T1000 (cell line): Measurements from ENCODE around the gene SLC2A3.
A peak's percentile ranks its signal among the peaks of the same experiment; 100 is the strongest.
"Not testable (repeated sequence)": the region's sequence is repeated elsewhere in the genome, so short reads cannot be mapped to it uniquely, and the experiment has no call there.

Experiments used
- DNase-seq: peaks from one replicate; lab custom pipeline; 2025; ENCODE audit warnings: mixed read lengths; lab: John Stamatoyannopoulos, UW

SLC2A3 gene

DNA sequence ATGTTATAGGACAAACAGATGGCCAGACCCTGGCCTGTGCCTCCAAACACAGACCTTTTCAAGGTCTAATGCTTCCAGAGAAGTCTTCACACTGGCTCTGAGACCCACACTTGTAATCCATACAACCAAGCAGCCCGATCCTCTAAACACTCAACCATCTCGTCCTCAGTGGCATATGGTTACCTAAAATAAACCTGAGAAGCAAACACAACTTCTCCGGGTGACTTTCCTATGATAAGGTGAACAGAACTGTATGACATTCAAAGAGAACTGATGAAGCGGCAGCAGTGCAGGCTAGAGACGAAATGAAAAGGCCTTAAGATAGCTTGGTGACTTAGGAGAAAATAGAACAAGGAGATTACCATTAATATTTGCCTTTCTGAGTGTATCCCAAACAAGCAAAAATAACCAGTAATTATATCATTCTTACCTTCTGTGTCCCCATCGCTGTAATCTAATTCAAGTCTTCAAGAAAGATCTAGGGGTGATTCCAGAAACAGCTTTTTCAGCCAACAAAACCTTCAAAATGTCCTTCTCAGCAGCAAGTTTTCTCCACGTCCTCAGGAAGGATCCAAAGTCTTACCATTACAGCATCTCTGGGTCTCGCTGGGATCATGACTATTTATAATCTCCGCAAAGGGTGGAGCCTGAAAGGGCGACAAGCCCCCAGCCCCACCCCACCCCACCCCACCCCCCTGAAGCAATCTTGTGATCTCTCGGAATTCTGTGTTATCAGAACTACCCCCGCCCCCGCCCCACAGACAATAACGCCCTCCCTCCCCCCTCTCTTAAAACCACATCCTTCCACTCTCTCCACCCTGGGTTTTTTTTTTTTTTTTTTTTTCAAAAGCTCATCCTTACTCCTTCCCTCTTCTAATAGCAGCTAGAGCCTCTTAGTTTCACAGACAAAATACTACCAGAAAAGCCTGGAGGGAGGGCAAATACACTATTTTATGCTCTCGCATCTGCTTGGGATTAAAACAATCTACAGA is at the start of gene SLC2A3:
Gene SLC2A3, minus strand, starts transcription at position 598 of the 992 bp plus-strand sequence. Its CDS starts 153 bp downstream, at position 445.
- DNase-seq = peak; percentile 86

DNA sequence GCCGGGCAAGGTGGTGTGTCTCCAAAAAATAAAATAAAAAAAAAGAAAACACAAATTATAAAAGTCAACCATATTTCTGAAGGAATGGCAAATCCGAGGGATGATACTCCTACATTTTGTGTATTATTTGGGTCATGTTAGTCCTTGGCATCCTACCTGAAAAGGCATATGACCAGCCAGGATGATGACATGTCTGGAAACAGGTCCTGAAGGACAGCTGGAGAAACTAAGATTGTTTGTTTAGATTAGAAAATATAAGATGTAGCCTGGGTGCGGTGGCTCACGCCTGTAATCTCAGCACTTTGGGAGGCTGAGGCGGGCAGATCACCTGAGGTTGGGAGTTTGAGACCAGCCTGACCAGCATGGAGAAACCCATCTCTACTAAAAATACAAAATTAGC is 48.9 kb upstream of the SLC2A3 start:
- DNase-seq = no peak

DNA sequence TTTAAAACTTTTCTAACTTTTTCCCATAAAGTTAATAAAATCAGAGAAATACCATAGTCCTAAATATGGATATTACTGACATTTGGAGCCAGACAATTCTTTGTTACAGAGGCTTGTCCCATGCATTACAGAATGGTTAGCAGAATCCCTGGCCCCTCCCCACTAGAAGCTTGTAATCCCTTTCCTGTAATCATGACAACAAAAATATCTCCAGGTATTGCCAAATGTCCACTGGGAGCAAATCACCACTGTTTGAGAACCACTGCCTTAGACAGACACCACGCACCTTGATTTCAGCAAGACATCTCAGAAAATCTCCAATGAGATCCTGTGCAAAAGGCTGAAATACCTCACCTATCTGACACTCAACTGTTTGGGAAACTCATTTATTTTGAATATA is 47.5 kb upstream of the SLC2A3 start:
- not testable (repeated sequence) for DNase-seq

- DNase-seq = not testable (repeated sequence)
Measured at GRCh38 chr12:7983019-7983418, 47.0 kb upstream of the SLC2A3 start.

DNA sequence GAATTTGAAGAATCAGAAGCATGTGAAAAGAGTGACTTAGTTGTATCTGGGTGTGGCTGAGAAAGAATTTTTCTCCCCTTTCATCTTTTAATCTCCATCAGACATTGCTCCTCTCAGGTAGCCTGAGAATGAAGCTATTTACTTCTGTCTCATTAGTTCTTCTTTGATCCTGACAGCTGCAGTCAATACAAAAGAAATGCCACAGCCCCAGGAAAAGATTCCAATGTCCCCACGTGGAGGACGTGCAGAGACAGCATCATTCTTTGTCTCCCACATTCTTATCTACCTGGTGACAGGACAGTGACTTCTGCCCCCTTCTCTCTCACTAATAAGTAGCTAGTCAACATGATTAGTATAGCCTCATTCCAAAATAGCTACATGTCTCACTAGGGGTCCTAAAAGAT is 46.3 kb upstream of the SLC2A3 start:
- not testable (repeated sequence) for DNase-seq

GRCh38 chr12:7981446-7981845 is 45.5 kb upstream of the SLC2A3 start:
- DNase-seq = no peak

- DNase-seq = not testable (repeated sequence)
Measured at GRCh38 chr12:7977351-7978124, 41.6 kb upstream of the SLC2A3 start.

DNA sequence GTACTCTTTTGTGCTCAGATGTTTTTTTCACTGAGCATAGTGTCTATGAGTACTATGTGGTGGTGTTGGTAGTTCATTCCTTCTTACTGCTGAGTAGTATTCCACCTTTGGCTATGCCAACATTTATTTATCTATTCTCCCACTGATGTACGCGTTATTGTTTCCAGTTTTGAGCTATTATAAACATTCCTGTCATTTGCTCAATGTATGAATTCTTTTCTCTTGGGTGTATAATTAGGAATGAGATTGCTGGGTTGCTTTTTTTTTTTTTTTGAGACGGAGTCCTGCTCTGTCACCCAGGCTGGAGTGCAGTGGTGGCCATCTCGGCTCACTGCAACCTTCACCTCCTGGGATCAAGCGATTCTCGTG is 37.5 kb upstream of the SLC2A3 start:
- no peak for DNase-seq

- DNase-seq = no peak
Measured at GRCh38 chr12:7972734-7973456, 36.9 kb upstream of the SLC2A3 start.

- DNase-seq = not testable (repeated sequence)
Measured at GRCh38 chr12:7972269-7972668, 36.3 kb upstream of the SLC2A3 start.

GRCh38 chr12:7971765-7972164 is 35.8 kb upstream of the SLC2A3 start:
- DNase-seq = not testable (repeated sequence)

- DNase-seq = peak; percentile 94
Measured at GRCh38 chr12:7970475-7971252, 34.7 kb upstream of the SLC2A3 start.

GRCh38 chr12:7966563-7966962 is 30.6 kb upstream of the SLC2A3 start:
- DNase-seq = no peak

DNA sequence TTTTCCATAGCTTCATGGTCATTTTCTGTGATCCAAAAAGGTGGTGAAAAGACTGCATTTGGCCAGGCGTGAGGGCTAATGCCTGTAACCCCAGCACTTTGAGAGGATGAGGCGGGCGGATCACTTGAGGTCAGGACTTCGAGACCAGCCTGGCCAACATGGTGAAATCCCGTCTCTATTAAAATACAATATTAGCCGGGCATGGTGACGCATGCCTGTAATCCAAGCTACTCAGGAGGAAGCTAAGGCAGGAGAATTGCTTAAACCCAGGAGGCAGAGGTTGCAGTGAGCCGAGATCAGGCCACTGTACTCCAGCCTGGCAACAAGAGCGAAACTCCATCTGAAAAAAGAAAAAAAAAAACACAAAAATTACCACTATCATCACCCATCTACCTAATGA is 28.7 kb upstream of the SLC2A3 start:
- DNase-seq = not testable (repeated sequence)

DNA sequence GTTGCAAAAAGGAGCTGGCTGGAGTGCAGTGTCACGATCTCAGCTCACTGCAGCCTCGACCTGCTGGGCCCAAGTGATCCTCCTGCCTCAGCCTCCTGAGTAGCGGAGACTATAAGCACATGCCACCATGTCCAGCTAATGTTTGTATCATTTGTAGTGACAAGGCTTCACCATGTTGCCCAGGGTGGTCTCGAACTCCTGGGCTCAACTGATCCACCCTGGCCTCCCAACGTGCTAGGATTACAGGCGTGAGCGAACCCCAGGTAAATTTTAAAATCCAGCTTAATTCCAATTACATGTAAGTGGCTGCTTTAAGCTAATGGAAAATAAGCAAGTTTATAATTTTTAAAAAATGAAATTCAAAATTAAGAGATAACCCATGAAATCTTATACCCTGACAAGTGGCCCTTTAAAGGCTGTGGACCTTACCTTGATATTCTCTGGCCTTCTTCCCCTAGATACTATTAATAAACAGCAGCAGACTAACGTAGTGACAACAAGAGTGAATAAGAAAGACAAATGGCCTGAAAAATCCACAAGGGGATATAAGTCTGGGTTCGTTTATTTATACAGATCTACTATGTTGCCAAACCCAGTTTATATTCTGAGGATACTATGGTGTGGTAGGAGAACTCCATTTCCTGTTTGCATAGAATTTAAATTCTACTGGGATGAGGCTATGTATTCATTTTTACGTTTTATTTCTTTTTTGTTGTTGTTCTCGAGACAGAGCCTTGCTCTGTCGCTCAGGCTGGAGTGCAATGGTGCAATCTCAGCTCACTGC is 25.6 kb upstream of the SLC2A3 start:
- no peak for DNase-seq

- DNase-seq = no peak
Measured at GRCh38 chr12:7959701-7960121, 23.7 kb upstream of the SLC2A3 start.

GRCh38 chr12:7959278-7959677 is 23.3 kb upstream of the SLC2A3 start:
- DNase-seq = no peak

DNA sequence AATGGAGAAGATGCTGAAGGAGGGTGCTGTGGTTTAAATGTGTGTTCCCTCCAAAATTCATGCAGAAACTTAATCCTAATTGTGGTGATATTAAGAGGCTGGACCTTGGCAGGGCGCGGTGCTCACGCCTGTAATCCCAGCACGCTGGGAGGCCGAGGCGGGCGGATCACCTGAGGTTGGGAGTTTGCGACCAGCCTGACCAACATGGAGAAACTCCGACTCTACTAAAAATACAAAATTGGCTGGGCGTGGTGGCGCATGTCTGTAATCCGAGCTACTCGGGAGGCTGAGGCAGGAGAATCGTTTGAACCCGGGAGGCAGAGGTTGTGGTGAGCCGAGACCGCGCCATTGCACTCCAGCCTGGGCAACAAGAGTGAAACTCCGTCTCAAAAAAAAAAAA is 18.9 kb upstream of the SLC2A3 start:
- DNase-seq = not testable (repeated sequence)

- DNase-seq = not testable (repeated sequence)
Measured at GRCh38 chr12:7954418-7954817, 18.4 kb upstream of the SLC2A3 start.

GRCh38 chr12:7953912-7954311 is 17.9 kb upstream of the SLC2A3 start:
- DNase-seq = not testable (repeated sequence)
